Endodermal cell (in vitro differentiated cells): ENCODE data around the gene SERF2. TPM values are rescaled to one million over a fixed set of nuclear protein-coding genes. Genes with fewer than 3 reads are reported as not detected.
A peak's percentile ranks its signal among the peaks of the same experiment; 100 is the strongest.
"Not testable (repeated sequence)": the region's sequence is repeated elsewhere in the genome, so short reads cannot be mapped to it uniquely, and the experiment has no call there.

Experiments
- DNase-seq: peaks from one replicate; pipeline ENCODE4 v3.0.0-alpha.2; 2017
- H3K27ac ChIP-seq: 2 replicates; pipeline ENCODE4 v1.5.1; 2013; ENCODE audit warnings: mild to moderate bottlenecking, low read depth, low read length, moderate library complexity
- H3K27me3 ChIP-seq: 2 replicates; pipeline ENCODE4 v1.6.1; 2013; ENCODE audit warnings: mild to moderate bottlenecking, low read length, moderate library complexity; ENCODE audit not compliant: insufficient read depth, control insufficient read depth, poor library complexity, severe bottlenecking
- H3K36me3 ChIP-seq: 2 replicates; pipeline ENCODE4 v1.7.0; 2013; ENCODE audit warnings: mild to moderate bottlenecking, low read length, moderate library complexity; ENCODE audit not compliant: control insufficient read depth, insufficient read depth
- H3K4me1 ChIP-seq: one replicate; pipeline ENCODE4 v1.7.0; 2013; ENCODE audit warnings: low read length; ENCODE audit not compliant: control insufficient read depth, insufficient read depth
- H3K4me3 ChIP-seq: 2 replicates; pipeline ENCODE4 v1.5.1; 2013; ENCODE audit warnings: mild to moderate bottlenecking, low read length, moderate library complexity
- H3K9ac ChIP-seq: 2 replicates; pipeline ENCODE4 v1.6.1; 2013; ENCODE audit warnings: mild to moderate bottlenecking, low read length, moderate library complexity; ENCODE audit not compliant: poor library complexity, severe bottlenecking; ENCODE audit errors: extremely low read depth
- H3K9me3 ChIP-seq: 2 replicates; pipeline ENCODE4 v1.6.1; 2013; ENCODE audit warnings: mild to moderate bottlenecking, low read length, moderate library complexity; ENCODE audit not compliant: control insufficient read depth
- H3K27ac Mint-ChIP-seq: 2 replicates; pipeline ENCODE4 v1.8.0; 2020; ENCODE audit warnings: mixed read lengths
- H3K27me3 Mint-ChIP-seq: 2 replicates; pipeline ENCODE4 v1.8.0; 2021; ENCODE audit warnings: mild to moderate bottlenecking, mixed read lengths; ENCODE audit not compliant: insufficient read depth
- H3K36me3 Mint-ChIP-seq: 2 replicates; pipeline ENCODE4 v1.8.0; 2020; ENCODE audit warnings: low read depth, mixed read lengths
- H3K4me1 Mint-ChIP-seq: 2 replicates; pipeline ENCODE4 v1.8.0; 2020; ENCODE audit warnings: mixed read lengths
- H3K4me3 Mint-ChIP-seq: 2 replicates; pipeline ENCODE4 v1.8.0; 2020; ENCODE audit warnings: mild to moderate bottlenecking, moderate library complexity, mixed read lengths
- H3K9me3 Mint-ChIP-seq: 2 replicates; pipeline ENCODE4 v1.8.0; 2020; ENCODE audit warnings: mild to moderate bottlenecking, mixed read lengths
- WGBS, 2 experiments: methylation state at CpG; one replicate each; pipeline versions ENCODE4 v1.1.5 to v1.1.7; 2013; ENCODE audit warnings: missing lambda C conversion rate in 2 of 2, mixed read lengths in 1 of 2; ENCODE audit not compliant: insufficient coverage in 1 of 2, insufficient read length in 1 of 2; 5-methylcytosine and 5-hydroxymethylcytosine counted together
- total RNA-seq, 2 donors: library from RNA; stranded (reverse); fragmentation: NEBNext Ultra II Directional in 1 of 2; extraction: Animal tissue kit (Norgen Biotek cat#: 25700) in 1 of 2; gene quantifications; 2 replicates in 1 of 2; 3 replicates in 1 of 2; pipeline ENCODE4 v1.2.1, GENCODE V29; 2021
- TF ChIP-seq, protein P1 (sequence below): fragments of 200-600 bp; sonication (generic); conservative IDR thresholded peaks from 2 replicates; pipeline ENCODE4 v1.5.0; 2021; ENCODE audit warnings: antibody characterized with exemption, mild to moderate bottlenecking

SERF2 gene
- total RNA-seq, 2 donors from 2014 or later: 613 to 648 TPM

DNA sequence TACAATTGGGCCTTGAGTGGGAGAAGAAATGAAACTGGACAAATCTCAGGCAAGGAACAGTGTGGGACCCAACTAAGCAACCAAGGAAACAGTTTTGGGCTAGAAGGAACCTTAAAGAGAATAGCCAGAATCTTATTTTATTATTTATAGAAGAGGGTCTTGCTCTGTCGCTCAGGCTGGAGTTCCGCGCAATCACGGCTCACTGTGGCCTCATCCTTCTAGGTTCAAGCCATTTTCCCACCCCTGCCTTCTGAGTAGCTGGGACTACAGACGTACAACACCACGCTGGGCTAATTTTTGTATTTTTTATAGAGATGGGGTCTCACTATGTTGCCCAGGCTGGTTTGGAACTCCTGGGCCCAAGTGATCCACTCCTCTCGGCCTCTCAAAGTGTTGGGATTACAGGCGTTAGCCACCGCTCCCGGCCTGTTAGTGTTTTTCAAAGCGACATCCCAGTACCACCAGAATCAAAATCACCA is 33.9 kb downstream of the SERF2 start:
- Mint-ChIP-seq H3K9me3 (peaks cover 4% of the 10 kb centered on the region), H3K4me1 (no peaks in the 10 kb centered on the region), H3K27ac (no peak overlapping the region), H3K4me3 (peak overlapping the region; percentile 69), H3K27me3 (peaks cover 3% of the 10 kb centered on the region), H3K36me3 (peaks cover 17% of the 10 kb centered on the region)
- Histone ChIP-seq H3K9me3 (peaks cover 7% of the 10 kb centered on the region), H3K4me1 (no peaks in the 10 kb centered on the region), H3K4me3 (peak overlapping the region; percentile 73), H3K27me3 (no peaks in the 10 kb centered on the region), H3K36me3 (peaks cover 12% of the 10 kb centered on the region), H3K27ac (no peak overlapping the region), H3K9ac (no peak overlapping the region)
- DNase-seq: no peak
- TF ChIP-seq, protein P1, sequence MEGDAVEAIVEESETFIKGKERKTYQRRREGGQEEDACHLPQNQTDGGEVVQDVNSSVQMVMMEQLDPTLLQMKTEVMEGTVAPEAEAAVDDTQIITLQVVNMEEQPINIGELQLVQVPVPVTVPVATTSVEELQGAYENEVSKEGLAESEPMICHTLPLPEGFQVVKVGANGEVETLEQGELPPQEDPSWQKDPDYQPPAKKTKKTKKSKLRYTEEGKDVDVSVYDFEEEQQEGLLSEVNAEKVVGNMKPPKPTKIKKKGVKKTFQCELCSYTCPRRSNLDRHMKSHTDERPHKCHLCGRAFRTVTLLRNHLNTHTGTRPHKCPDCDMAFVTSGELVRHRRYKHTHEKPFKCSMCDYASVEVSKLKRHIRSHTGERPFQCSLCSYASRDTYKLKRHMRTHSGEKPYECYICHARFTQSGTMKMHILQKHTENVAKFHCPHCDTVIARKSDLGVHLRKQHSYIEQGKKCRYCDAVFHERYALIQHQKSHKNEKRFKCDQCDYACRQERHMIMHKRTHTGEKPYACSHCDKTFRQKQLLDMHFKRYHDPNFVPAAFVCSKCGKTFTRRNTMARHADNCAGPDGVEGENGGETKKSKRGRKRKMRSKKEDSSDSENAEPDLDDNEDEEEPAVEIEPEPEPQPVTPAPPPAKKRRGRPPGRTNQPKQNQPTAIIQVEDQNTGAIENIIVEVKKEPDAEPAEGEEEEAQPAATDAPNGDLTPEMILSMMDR: no peak
- WGBS, 2 experiments: 98 to 100% methylated on average over 5 to 11 of the region's 11 CpGs

DNA sequence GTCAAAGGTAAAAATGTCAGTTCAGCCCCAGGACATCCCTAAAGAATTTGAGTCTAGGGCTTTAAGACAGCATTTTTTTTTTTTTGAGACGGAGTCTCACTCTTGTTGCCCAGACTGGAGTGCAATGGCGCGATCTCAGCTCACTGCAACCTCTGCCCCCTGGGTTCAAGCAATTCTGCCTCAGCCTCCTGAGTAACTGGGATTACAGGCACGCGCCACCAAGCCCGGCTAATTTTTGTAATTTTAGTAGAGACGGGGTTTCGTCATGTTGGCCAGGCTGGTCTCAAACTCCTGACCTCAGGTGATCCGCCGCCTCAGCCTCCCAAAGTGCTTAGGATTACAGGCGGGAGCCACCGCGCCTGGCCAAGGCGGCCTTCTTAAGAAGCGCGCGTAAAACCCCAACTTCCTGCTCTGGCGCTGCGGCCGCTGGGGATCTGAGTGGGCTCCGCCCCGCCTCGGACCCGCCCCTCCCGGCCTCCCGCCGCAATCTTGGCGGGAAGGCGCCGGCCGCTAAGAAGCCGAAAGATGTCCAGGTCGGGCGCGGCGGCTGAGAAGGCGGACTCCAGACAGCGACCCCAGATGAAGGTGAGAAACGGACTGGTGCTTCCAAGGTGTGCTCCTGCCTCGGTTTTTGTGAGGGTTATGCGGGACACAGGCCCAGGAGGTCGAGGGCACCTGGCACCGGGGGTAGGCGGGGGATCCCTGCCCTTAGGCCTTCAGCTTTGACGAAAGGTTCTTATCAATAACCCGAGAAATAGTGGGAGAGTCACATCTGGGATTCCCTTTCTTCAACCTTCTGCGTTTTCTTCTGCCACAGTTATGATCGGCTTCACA is 34.6 kb downstream of the SERF2 start, which contains the start of gene WDR76:
Gene WDR76 (plus strand): TSS at position 495 of the 834 bp plus-strand sequence. CDS start 31 bp downstream, at position 526.
- WGBS, 2 experiments: 18 to 34% methylated on average over 22 to 48 of the region's 48 CpGs
- Histone ChIP-seq H3K4me3 (peak within 1 kb of the TSS; percentile 73), H3K36me3 (peaks cover 12% of the 10 kb centered on the region), H3K4me1 (no peaks in the 10 kb centered on the region), H3K9ac (peak within 1 kb of the TSS; percentile 41), H3K9me3 (peaks cover 7% of the 10 kb centered on the region), H3K27ac (no peak within 1 kb of the TSS), H3K27me3 (no peaks in the 10 kb centered on the region)
- peak within 1 kb of the TSS; percentile 84 for H3K27ac Mint-ChIP-seq
- TF ChIP-seq, protein P1: no peak
- H3K9me3 Mint-ChIP-seq: peaks cover 4% of the 10 kb centered on the region
- peaks cover 3% of the 10 kb centered on the region for H3K27me3 Mint-ChIP-seq
- peak; percentile 93 for DNase-seq
- peaks cover 13% of the 10 kb centered on the region for H3K36me3 Mint-ChIP-seq
- H3K4me3 Mint-ChIP-seq: peak within 1 kb of the TSS; percentile 69
- no peaks in the 10 kb centered on the region for H3K4me1 Mint-ChIP-seq

DNA sequence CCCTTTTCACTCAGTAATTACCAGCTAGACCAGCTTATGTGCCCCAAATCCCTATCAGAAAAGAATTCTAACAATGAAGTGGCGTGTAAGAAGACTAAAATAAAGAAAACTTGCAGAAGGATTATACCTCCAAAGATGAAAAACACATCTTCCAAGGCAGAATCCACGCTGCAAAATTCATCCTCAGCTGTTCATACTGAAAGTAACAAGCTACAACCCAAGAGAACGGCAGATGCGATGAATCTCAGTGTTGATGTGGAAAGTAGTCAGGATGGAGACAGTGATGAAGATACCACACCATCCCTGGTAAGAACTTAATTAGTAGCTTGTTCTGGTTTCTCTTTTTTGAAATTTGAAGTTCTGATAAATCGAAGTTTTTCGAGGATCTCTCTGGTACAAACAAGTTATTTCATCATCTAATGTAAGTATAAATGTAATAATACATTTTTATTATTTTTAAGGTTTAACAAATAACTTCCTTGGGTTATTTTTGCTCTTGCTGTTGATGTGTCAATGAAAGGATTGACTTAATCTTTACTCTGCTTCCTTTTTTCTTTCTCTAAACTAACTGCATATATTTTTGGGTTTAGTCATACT is 36.0 kb downstream of the SERF2 start:
- Histone ChIP-seq H3K9me3 (peaks cover 7% of the 10 kb centered on the region), H3K27ac (no peak overlapping the region), H3K4me3 (peak overlapping the region; percentile 73), H3K36me3 (peaks cover 9% of the 10 kb centered on the region), H3K4me1 (no peaks in the 10 kb centered on the region), H3K27me3 (no peaks in the 10 kb centered on the region), H3K9ac (no peak overlapping the region)
- Mint-ChIP-seq H3K36me3 (peaks cover 14% of the 10 kb centered on the region), H3K4me3 (peak overlapping the region; percentile 69), H3K4me1 (no peaks in the 10 kb centered on the region), H3K27ac (no peak overlapping the region), H3K9me3 (peaks cover 4% of the 10 kb centered on the region), H3K27me3 (peaks cover 3% of the 10 kb centered on the region)
- DNase-seq: no peak
- WGBS, 2 experiments: 90 to 95% methylated on average over 3 to 4 of the region's 6 CpGs
- TF ChIP-seq, protein P1: no peak

DNA sequence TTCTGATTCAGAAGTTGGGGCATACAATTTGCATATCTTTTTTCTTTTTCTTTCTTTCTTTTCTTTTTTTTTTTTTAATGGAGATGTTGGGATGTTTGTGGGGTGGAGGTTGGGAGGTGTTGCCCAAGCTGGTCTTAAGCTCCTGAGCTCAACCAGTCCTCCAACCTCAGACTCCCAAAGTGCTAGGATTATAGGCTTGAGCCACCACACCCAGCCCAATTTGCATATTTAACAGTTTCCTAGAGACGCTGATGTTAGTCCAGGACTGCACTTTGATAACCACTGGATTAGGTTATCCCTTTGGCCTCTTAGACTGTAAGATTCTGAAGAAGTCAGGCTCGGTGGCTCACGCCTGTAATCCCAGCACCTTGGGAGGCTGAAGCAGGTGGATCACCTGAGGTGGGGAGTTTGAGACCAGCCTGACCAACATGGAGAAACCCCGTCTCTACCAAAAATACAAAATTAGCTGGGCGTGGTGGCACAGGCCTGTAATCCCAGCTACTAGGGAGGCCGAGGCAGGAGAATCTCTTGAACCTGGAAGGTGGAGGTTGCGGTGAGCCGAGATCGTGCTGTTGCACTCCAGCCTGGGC is 37.9 kb downstream of the SERF2 start:
- H3K4me3 ChIP-seq, H3K27ac ChIP-seq, DNase-seq, H3K27me3 Mint-ChIP-seq, H3K4me1 Mint-ChIP-seq, H3K9me3 ChIP-seq, H3K36me3 ChIP-seq, H3K9me3 Mint-ChIP-seq, H3K9ac ChIP-seq, H3K27me3 ChIP-seq, H3K27ac Mint-ChIP-seq, H3K4me1 ChIP-seq, H3K4me3 Mint-ChIP-seq: not testable (repeated sequence)
- H3K36me3 Mint-ChIP-seq: peaks cover 17% of the 10 kb centered on the region
- WGBS, 2 experiments: 95 to 96% methylated on average over 8 to 9 of the region's 9 CpGs
